Measurements from ENCODE around the gene KCP. TPM values are rescaled to one million over a fixed set of nuclear protein-coding genes. Genes with fewer than 3 reads are reported as not detected.
"Not testable (repeated sequence)": the region's sequence is repeated elsewhere in the genome, so short reads cannot be mapped to it uniquely, and the experiment has no call there.

Gene KCP
- total RNA-seq, 1 donor from 2014 or later = 0.06 TPM

DNA sequence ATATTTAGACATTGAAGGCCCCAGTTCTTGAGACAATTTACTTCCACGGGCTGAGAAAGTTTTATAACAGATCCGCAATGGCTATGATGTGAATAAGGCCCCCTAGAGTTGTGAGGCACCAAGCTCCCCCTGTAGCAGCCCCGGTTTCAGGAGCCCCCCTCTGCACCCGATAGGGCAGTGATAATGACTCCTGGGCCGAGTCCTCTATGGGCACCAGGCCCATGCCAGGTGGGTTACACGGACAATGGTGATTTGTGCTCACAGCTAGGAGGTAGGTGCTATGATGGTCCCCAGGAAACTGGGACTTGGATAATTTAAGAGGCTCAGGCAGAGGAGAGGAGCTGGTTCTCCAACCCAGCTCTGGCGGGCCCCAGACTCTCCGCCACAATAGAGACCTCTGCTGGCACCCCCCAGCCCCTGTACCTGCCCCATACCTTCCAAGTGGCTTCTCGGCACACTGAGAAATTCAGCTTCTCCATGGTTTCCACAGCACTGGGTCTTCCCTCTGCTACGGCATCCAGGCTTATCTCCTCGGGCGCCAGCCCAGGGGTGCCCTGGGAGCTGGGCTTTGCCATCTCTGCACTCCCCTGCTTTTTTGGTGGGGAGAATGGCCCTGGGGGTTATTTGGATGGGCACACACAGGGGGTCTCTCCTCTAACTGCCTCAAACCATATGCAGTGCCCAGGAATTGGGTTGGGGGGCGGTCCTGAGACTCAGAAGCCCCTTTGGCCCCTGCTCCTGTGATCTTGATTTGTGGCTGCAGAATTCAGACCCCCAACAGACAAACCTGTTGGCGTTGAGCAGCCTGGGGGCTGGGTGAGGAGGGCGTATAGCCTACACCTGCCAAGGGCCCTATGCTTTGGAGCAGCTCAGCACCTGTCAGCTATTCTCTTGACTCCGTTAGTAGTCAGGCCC, 12.2 kb upstream of the KCP start:
- DNase-seq (ENCODE audit: extremely low read depth, low read depth, low spot score) = no peak

GRCh38 chr7:128921866-128922440, 11.4 kb upstream of the KCP start:
- DNase-seq (ENCODE audit: extremely low read depth, low read depth, low spot score) = no peak

DNA sequence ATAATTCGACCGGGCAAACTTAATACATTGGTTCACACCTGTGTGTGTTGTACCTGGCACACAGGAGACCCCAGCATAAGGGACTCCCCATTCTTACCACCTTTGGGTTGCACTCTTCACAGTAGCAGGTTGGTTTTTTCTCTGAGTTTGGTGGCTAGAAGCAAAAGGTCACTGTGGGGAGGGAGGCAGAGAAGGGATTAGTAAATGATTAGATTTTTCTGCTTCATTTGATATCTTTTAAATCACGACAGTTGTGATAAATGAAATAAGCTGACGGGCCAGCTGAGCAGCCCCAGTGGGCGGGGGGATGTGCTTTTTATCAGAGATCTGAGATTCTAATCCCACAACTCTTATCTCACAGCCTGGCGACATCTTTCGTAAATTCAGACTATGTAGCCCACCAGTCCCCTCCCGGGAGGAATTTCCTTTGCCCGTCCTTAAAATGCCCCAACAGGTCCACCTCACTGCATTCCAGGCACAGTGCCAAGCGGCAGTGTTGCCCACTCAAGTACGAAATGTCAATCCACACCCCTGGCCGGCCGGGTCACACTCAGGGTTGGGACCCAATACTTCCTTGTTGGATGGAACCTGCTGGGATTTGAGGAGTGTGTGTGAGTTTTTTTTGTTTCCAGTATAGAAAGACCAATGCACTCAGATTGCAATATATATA, 10.5 kb upstream of the KCP start:
- no peak for DNase-seq (ENCODE audit: extremely low read depth, low read depth, low spot score)

DNA sequence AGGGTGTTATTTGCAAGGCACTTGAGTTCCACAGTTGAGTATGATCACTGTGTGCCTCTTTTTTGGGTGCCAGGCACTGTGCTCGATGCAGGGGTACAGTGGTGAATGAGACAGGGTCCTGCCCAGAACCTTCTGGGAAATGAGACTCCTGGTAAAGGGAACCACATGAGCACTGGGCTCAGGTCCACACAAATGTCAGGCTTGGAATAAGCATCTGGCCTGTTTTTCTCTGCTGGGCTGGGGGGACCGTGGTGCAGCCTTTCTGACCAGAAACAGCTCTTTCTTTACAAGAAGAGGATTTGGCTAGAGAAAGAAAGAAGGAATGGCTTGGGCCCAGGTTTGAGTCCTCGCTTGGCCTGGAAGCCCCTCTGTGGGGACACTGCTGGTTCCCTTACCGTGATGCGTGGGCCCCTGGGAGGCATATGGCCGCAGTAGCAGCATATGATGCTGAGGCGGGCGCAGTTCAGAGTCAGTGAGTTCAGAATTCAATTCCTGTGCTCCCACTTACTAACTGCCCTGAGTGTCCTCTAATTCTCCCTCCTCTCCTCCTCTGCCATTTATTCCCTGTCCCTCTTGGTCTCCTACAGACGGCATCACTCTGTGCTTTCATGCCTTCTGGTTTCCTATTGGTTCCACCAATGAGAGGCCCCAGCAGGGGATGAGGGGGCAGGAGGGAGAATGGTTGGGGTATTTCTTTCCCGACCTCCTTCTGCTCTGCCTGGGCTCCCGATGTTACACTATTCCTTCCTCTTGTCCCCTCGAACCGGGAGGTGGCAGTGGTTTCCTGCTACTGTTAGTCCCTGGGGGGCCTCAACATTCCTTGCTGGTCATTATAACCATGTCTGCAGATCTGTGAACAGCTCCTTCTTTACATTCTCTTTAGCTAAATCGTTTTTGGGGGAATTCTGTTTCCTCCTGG, 9.6 kb upstream of the KCP start:
- no peak for DNase-seq (ENCODE audit: extremely low read depth, low read depth, low spot score)

GRCh38 chr7:128919241-128919640, 8.7 kb upstream of the KCP start:
- DNase-seq (ENCODE audit: extremely low read depth, low read depth, low spot score) = no peak

DNA sequence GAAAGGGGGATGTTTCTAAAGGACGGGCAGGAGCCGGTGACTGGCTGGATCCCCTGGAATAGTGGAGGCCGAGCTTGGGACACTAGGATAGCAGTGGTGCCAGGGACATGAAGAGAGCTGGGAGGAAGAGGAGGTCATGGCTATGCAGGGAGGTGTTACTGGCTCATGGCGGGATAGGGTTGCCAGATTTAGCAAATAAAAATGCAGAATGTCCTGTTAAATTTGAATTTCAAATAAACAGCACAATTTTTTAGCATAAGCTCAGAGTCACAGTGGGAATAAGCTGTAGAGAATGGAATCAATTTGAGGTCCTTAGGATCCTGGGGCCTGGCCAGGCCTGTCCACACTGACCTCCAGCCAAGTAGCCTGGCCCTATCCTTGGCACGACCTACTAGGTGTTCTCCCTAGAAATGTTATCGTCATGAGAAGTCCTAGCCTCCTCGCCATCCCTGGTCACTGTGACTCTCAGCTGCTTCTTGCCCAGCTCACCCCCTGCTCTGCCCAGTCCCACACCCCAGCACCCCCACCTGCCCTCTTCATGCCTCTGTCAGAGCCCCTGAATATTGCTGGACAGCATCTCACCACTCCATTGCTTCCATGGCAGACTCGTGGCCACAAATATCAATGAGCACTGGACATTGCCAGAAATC, 7.6 kb upstream of the KCP start:
- DNase-seq (ENCODE audit: extremely low read depth, low read depth, low spot score) = no peak

GRCh38 chr7:128917122-128917521, 6.6 kb upstream of the KCP start:
- no peak for DNase-seq (ENCODE audit: extremely low read depth, low read depth, low spot score)

DNA sequence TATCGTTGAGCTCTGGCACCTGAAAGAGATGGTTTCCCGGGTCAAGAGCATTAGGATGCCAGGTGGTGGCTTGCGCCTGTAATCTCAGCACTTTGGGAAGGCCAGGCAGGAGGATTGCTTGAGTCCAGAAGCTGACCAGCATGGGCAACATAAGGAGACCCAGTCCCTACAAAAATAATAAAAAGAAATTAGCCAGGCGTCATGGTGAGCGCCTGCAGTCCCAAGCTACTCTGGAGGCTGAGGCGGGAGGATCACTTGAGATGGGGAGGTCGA, 6.1 kb upstream of the KCP start:
- no peak for DNase-seq (ENCODE audit: extremely low read depth, low read depth, low spot score)

GRCh38 chr7:128915841-128916642, 5.5 kb upstream of the KCP start:
- no peak for DNase-seq (ENCODE audit: extremely low read depth, low read depth, low spot score)

GRCh38 chr7:128915271-128915819, 4.8 kb upstream of the KCP start:
- no peak for DNase-seq (ENCODE audit: extremely low read depth, low read depth, low spot score)

GRCh38 chr7:128914566-128915151, 4.2 kb upstream of the KCP start:
- DNase-seq (ENCODE audit: extremely low read depth, low read depth, low spot score) = no peak

DNA sequence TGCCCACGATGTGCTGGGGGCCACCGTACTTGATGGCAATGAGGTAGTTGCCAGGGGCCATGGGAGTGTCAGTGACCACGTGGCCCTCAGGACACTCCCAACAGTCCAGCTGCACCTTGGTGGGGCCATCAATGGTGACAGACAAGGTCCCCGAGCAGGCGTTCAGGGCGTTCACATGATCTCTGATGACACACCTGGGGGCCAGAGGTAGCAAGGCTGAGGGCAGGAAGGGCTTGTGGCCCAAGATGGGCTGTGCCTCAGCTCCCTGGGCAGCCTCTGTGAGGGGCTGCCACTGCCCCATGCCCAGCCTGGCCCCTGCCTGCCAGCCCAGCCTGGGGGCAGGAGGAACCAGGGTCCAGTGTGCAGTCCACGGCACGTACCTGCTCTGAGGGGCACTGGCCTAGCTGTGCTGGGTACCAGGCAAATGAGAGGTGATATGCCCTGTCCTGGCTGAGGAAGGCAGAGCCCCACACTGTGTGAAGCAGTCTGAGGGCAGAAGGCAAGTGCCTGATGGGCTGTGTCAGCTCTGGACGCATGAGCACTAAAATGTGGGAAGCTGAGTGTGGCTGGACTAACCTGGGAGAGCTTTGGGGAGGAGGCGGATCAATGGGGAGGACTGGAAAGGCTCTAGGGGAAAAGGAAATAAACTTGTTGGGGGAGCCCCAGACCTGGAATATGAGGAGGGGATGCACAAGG, 3.5 kb upstream of the KCP start:
- no peak for DNase-seq (ENCODE audit: extremely low read depth, low read depth, low spot score)

- not testable (repeated sequence) for DNase-seq (ENCODE audit: extremely low read depth, low read depth, low spot score)
Observed at GRCh38 chr7:128912709-128913495, 2.4 kb upstream of the KCP start.

DNA sequence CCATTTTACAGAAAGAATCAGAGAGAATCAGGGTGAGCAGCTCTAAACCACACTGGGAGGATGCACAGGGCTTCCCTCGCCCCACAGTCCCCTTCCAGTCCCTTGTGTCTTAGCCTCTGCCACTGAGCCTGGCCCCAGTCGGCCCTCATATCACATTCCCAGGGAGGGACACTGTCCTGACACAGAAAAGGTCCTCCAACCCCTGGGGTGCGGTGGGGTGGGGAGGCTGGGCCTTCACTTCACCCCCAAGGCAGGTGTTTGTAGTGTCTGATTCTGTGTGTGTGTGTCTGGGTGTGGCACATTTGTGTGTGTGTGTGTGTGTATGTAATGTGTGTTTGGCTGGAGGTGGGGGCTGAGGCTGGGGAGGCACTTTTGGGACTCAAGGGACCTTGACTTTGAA, 1.8 kb upstream of the KCP start:
- no peak for DNase-seq (ENCODE audit: extremely low read depth, low read depth, low spot score)

DNA sequence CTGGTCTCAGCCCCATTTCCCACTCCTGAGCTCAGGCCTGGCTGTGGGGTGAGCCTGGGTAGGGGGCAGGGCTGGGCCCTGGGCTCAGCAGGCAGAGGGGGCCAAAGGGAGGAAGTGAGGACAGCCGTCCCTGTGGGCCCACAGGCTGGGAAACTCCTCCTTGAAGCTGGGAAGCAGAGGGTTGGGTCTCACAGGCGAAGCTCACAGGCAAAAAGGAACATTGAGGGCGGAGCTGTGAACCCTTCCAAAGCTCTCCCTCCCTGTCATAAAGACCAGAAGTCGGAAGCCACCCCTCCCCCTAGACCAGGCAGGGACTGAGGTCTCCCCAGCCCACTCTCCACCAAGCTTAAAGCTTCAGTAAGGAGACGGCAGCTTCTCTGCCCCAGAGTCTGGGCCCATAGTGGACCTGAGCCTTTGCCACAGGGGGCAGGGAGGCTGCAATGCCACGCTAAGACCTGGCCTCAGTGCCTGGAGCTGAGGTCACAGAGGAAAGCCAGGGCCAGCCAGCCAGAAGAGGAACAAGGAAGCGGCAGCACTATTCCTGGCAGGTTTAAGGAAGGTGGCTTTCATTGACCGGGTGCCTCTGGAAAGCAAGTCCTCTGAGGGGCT, 1.0 kb upstream of the KCP start:
- DNase-seq (ENCODE audit: extremely low read depth, low read depth, low spot score) = no peak

DNA sequence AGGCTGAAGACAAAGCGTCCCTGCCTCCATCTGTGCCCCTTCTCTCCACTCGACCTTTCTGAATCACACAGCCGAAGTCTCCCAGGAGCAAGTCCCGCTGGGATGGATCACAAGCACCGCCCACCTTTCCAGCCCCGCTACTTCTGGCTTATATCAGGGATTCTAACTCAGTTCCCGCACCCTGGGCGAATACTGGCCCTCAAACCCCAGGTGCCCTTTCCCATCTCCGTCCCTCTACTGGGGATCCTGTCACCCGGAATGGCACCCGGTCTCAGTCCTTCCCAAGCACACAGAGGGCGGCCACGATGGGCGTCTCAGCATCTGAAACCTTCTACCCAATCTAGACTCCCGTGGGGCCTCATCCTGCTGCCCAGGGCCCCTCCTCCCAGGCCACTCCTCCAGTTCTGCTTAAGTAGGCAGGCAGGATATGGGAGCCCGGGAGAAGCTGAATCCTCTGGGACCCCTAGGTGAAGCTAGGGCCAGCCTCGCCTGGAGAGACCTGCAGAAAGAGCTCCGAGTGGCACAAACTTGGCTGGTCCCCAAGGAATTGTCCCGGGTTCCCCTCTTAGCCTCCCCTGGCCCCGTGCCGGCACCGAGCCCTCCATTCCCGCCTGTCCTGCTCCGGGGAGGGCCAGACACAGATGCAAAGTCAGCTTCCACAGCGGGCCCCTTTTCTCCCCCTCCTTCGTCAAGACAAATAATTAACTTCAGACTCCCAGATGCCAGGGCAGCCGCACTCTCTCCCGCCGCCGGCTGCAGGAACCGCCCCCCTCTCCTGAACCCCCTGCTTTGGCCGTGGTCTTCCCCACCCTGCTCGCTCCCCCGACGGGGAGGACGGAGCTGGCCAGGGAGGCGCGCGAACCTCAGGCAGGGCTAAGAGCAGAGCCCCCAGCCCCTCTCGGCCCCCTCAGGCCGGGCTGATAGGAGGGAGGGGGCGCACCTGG, 612 bp downstream of the KCP start:
- DNase-seq (ENCODE audit: extremely low read depth, low read depth, low spot score) = no peak
